ENCODE measurements around the gene OR52B4.
"Not testable (repeated sequence)": the region's sequence is repeated elsewhere in the genome, so short reads cannot be mapped to it uniquely, and the experiment has no call there.

The OR52B4 gene

GRCh38 chr11:4368286-4368685 lies at the start of gene OR52B4:
TSS of gene OR52B4 (minus strand) at chr11:4368386. CDS start at chr11:4368295, 91 bp downstream.
- no peak for DNase-seq (ENCODE audit: low spot score)

DNA sequence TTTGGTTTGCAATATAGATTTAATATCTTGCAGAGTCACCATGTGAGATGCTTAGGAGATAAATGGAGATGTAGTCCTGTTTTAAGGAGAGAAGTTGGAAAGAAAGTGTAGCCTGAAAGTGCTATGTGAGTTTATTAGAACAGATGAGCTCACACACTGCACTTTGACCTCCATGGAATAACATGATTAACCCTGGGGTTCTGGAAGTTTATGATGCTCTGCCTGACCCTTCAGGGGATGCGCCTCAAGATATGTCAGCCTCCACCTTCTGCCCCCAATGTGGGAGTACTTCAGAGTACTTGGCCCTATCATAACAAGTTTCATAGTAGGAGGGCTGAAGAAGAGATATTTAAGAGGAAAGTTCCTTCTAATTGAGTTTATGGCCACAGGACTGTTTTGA lies 48.6 kb upstream of the OR52B4 start:
- no peak for DNase-seq (ENCODE audit: low spot score)

- DNase-seq (ENCODE audit: low spot score) = no peak
Observed at GRCh38 chr11:4416306-4416705, 48.1 kb upstream of the OR52B4 start.

DNA sequence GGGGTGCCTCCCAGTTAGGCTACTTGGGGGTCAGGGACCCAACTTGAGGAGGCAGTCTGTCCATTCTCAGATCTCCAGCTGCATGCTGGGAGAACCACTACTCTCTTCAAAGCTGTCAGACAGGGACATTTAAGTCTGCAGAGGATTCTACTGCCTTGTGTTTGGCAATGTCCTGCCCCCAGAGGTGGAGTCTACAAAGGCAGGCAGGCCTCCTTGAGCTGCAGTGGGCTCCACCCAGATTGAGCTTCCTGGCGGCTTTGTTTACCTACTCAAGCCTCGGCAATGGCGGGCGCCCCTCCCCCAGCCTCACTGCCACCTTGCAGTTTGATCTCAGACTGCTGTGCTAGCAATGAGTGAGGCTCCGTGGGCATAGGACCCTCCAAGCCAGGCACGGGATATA lies 38.0 kb upstream of the OR52B4 start:
- DNase-seq (ENCODE audit: low spot score) = not testable (repeated sequence)

- DNase-seq (ENCODE audit: low spot score) = no peak
Observed at GRCh38 chr11:4393858-4394223, 25.7 kb upstream of the OR52B4 start.

DNA sequence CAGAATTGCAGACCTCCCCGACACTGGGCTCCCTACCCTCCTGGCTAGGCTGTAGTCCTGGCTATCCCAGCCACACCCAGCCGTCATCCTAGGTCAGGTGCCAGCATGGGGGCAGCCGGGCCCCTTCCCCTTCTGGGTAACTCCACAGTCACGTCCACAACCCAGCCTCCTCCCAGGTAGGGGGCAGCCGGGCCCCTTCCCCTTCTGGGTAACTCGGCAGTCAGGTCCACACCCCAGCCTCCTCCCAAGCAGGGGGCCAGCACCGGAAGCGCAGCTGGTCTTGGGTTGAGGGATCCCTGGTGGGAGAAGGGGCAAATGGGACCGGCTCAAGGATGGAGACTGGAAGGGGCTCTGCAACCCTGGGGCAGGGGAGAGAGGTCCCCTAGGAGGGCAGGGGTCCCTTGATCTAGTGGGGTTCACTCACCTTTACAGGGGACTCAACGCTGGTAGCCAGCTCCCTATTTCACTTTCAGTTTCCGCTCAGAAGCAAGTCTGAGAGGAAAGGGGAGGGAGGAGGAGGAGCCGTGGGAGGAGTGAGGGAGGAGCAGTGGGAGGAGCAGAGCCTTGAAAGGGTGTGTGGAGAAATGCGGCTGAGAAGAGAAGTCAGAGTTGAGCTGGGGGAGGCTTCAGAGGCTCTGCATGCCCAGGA lies 25.1 kb upstream of the OR52B4 start, which contains the start of gene TRIM21:
Gene TRIM21, minus strand, starts transcription at position 494 of the 649 bp plus-strand sequence. CDS start 3,293 bp downstream, outside the sequence.
- peak; percentile 84 for DNase-seq (ENCODE audit: low spot score)

DNA sequence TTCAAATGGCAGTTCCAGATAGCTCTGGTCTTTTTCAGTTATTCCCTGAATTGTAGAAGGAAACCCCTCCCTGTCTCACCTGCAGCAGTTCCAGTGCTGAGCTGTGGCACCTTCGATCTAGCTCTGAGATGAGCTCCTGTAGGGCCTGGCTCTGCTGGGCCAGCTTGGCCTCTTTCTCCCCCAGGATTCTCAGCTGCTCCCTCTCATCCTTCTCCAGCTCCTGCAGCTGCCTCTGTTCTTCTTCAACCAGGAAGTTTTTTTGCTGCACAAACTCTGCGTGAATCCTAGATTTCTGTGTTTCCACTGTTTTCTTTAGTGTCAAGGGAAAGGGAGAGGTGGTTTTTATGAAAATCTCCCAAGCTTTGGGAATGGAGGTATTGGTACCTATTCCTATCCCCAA lies 20.0 kb upstream of the OR52B4 start:
- no peak for DNase-seq (ENCODE audit: low spot score)

GRCh38 chr11:4385978-4386740 lies 18.0 kb upstream of the OR52B4 start:
- DNase-seq (ENCODE audit: low spot score) = no peak

- DNase-seq (ENCODE audit: low spot score) = no peak
Observed at GRCh38 chr11:4381901-4382300, 13.7 kb upstream of the OR52B4 start.

GRCh38 chr11:4375431-4376140 lies 7.4 kb upstream of the OR52B4 start:
- DNase-seq (ENCODE audit: low spot score) = no peak

DNA sequence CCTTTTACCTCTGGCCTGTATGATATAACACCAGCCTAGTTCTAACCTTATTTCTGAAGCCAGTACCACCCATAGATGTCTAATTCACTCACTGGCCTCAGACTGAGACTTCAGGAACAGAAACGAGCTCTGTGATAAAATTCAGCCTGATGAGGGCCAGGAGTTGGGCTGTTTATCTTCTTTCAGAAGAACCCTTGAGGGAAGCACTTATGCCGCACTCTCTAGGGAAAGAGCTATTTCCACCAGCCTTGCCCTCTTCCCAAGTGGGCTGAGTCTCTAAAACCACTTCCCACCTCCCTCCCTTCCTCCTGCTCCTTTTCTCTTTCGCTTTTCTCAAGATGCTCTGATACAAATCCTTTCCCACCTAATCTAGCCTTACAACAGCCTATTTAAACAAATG lies 2.0 kb upstream of the OR52B4 start:
- no peak for DNase-seq (ENCODE audit: low spot score)

GRCh38 chr11:4348142-4348541 lies 20.0 kb downstream of the OR52B4 start:
- DNase-seq (ENCODE audit: low spot score) = not testable (repeated sequence)

GRCh38 chr11:4345366-4345765 lies 22.8 kb downstream of the OR52B4 start:
- DNase-seq (ENCODE audit: low spot score) = not testable (repeated sequence)

GRCh38 chr11:4334356-4334755 lies 33.8 kb downstream of the OR52B4 start:
- DNase-seq (ENCODE audit: low spot score) = not testable (repeated sequence)
